KMS-11 (cell line): ENCODE measurements around the gene PHLDA2.

Source experiments
- H2AFZ ChIP-seq: fragments of 200-600 bp; sonication (generic); 2 replicates; pipeline ENCODE4 v1.6.1; 2016; ENCODE audit warnings: antibody characterized with exemption, mixed run types, low read depth
- H3K27ac ChIP-seq: fragments of 200-600 bp; sonication (generic); 2 replicates; pipeline ENCODE4 v1.6.1; 2016; ENCODE audit warnings: mild to moderate bottlenecking, mixed run types
- H3K27me3 ChIP-seq: fragments of 200-600 bp; sonication (generic); 2 replicates; pipeline ENCODE4 v1.6.1; 2017; ENCODE audit warnings: mild to moderate bottlenecking, low read depth, mixed run types, moderate library complexity; ENCODE audit not compliant: insufficient read depth
- H3K36me3 ChIP-seq: fragments of 200-600 bp; sonication (generic); 2 replicates; pipeline ENCODE4 v1.6.1; 2017; ENCODE audit warnings: mild to moderate bottlenecking, mixed run types; ENCODE audit not compliant: insufficient read depth
- H3K4me1 ChIP-seq: fragments of 200-600 bp; sonication (generic); 2 replicates; pipeline ENCODE4 v1.6.1; 2016; ENCODE audit warnings: mild to moderate bottlenecking, low read depth, mixed run types; ENCODE audit not compliant: poor library complexity, severe bottlenecking
- H3K4me2 ChIP-seq: fragments of 200-600 bp; sonication (generic); 2 replicates; pipeline ENCODE4 v1.7.0; 2016; ENCODE audit warnings: mild to moderate bottlenecking, mixed run types
- H3K4me3 ChIP-seq: fragments of 200-600 bp; sonication (generic); IDR thresholded peaks from 2 replicates; pipeline ENCODE4 v1.6.1; 2017; ENCODE audit warnings: low read depth, low read length, mixed read lengths; ENCODE audit not compliant: insufficient read depth
- H3K79me2 ChIP-seq: fragments of 200-600 bp; sonication (generic); 2 replicates; pipeline ENCODE4 v1.6.1; 2016; ENCODE audit warnings: low read depth, mixed run types; ENCODE audit not compliant: insufficient read depth
- H3K9ac ChIP-seq: fragments of 200-600 bp; sonication (generic); 2 replicates; pipeline ENCODE4 v1.6.1; 2016; ENCODE audit warnings: mild to moderate bottlenecking, mixed run types
- H4K20me1 ChIP-seq: fragments of 200-600 bp; sonication (generic); 2 replicates; pipeline ENCODE4 v1.6.1; 2016; ENCODE audit warnings: mild to moderate bottlenecking, mixed run types; ENCODE audit not compliant: insufficient read depth
- CTCF ChIP-seq: fragments of 200-600 bp; sonication (generic); conservative IDR thresholded peaks from 2 replicates; pipeline ENCODE4 v1.6.1; 2017; ENCODE audit warnings: low read depth, mild to moderate bottlenecking, antibody characterized with exemption, low read length, moderate library complexity, mixed read lengths

PHLDA2 gene

GRCh38 chr11:2890466-2891294, 38.5 kb downstream of the PHLDA2 start:
- no peak for TF ChIP-seq CTCF
- Histone ChIP-seq H4K20me1 (no peaks in the 10 kb centered on the region), H3K36me3 (no peaks in the 10 kb centered on the region), H2AFZ (no peak overlapping the region), H3K4me2 (no peak overlapping the region), H3K4me3 (no peak overlapping the region), H3K9ac (no peak overlapping the region), H3K27me3 (peaks cover 3% of the 10 kb centered on the region; the same call in 1 of the 2 replicates), H3K27ac (no peak overlapping the region), H3K79me2 (no peaks in the 10 kb centered on the region), H3K4me1 (peaks cover 5% of the 10 kb centered on the region)

- no peak overlapping the region for H3K27ac ChIP-seq
These were observed 39.6 kb downstream of the PHLDA2 start for GRCh38 chr11:2889362-2890273.

GRCh38 chr11:2888266-2888968, 40.8 kb downstream of the PHLDA2 start:
- peak; percentile 93 for TF ChIP-seq CTCF
- Histone ChIP-seq H3K9ac (no peak overlapping the region), H2AFZ (no peak overlapping the region), H3K27me3 (peaks cover 3% of the 10 kb centered on the region; the same call in 1 of the 2 replicates), H3K4me2 (no peak overlapping the region), H3K79me2 (no peaks in the 10 kb centered on the region), H3K4me1 (peaks cover 9% of the 10 kb centered on the region), H4K20me1 (no peaks in the 10 kb centered on the region), H3K36me3 (no peaks in the 10 kb centered on the region), H3K4me3 (no peak overlapping the region), H3K27ac (no peak overlapping the region)

More at GRCh38 chr11:2889362-2890273, 39.6 kb downstream of the PHLDA2 start:
- Histone ChIP-seq H3K9ac (no peak overlapping the region), H3K36me3 (no peaks in the 10 kb centered on the region), H3K4me1 (peaks cover 9% of the 10 kb centered on the region), H3K79me2 (no peaks in the 10 kb centered on the region), H3K4me3 (no peak overlapping the region), H4K20me1 (no peaks in the 10 kb centered on the region), H3K27me3 (peaks cover 3% of the 10 kb centered on the region; the same call in 1 of the 2 replicates), H3K4me2 (no peak overlapping the region), H2AFZ (no peak overlapping the region)
- no peak for TF ChIP-seq CTCF

- Histone ChIP-seq H3K36me3 (no peaks in the 10 kb centered on the region), H3K79me2 (no peaks in the 10 kb centered on the region), H4K20me1 (no peaks in the 10 kb centered on the region), H3K27ac (no peak overlapping the region), H3K4me2 (no peak overlapping the region), H3K4me3 (no peak overlapping the region), H3K27me3 (peaks cover 3% of the 10 kb centered on the region; the same call in 1 of the 2 replicates), H2AFZ (no peak overlapping the region), H3K4me1 (peaks cover 7% of the 10 kb centered on the region), H3K9ac (no peak overlapping the region)
- no peak for TF ChIP-seq CTCF
These were observed 41.6 kb downstream of the PHLDA2 start for GRCh38 chr11:2887515-2888195.
